ENCODE data around the gene KIAA0319L.
"Not testable (repeated sequence)": the region's sequence is repeated elsewhere in the genome, so short reads cannot be mapped to it uniquely, and the experiment has no call there.

Gene KIAA0319L

DNA sequence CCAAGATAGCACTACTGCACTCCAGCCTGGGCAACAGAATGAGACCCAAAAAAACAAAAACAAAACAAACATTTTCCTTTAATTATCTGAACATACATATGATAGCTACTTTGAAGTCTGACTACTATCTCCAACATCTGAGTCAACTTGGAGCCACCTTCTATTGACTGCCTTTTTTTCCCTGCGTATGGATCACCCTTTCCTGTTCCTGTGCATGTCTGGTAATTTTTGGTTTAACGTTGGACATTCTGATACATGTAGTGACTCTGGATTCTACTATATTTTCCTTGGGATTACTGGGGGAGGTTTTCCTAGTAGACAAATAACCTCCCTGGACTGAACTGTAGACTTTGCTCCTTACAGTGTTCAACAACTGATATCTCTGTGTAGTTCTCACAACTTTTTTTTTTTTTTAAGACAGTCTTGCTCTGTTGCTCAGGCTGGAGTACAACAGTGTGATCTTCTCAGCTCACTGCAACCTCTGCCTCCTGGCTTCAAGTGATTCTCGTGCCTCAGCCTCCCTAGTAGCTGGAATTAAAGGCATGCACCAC lies 70.3 kb downstream of the KIAA0319L start:
- no peak for DNase-seq (ENCODE audit: low read depth)

DNA sequence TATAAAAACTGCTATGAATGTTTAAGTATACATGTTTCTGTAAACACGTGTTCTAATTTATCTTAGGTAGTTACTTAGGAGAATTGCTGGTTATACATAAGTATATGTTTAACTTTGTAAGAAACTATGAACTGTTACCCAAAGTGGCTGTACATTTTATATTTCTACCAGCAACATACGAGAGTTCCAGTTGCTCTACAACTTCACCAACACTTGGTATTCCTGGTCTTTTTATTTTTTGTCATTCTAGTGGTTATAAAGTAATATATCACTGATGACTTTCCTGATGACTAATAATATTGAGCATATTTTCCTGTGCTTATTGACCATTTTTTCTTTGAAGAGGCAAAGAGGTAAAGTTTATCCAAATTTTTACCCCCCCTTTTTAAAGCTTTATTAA lies 76.0 kb downstream of the KIAA0319L start:
- DNase-seq (ENCODE audit: low read depth) = no peak

DNA sequence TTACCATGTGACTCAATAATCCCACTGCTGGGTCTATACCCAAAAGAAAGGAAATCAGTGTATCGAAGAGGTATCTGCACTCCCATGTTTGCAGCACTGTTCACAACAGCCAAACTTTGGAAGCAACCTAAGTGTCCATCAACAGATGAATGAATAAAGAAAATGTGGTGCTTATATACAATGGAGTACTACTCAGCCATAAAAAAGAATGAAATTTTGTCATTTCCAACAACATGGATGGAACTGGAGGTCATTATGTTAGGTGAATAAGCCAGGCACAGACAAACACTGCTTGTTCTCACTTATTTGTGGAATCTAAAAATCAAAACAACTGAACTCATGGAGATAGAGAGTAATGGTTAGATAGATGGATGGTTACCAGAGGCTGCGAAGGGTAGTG lies 79.3 kb downstream of the KIAA0319L start:
- DNase-seq (ENCODE audit: low read depth) = no peak

DNA sequence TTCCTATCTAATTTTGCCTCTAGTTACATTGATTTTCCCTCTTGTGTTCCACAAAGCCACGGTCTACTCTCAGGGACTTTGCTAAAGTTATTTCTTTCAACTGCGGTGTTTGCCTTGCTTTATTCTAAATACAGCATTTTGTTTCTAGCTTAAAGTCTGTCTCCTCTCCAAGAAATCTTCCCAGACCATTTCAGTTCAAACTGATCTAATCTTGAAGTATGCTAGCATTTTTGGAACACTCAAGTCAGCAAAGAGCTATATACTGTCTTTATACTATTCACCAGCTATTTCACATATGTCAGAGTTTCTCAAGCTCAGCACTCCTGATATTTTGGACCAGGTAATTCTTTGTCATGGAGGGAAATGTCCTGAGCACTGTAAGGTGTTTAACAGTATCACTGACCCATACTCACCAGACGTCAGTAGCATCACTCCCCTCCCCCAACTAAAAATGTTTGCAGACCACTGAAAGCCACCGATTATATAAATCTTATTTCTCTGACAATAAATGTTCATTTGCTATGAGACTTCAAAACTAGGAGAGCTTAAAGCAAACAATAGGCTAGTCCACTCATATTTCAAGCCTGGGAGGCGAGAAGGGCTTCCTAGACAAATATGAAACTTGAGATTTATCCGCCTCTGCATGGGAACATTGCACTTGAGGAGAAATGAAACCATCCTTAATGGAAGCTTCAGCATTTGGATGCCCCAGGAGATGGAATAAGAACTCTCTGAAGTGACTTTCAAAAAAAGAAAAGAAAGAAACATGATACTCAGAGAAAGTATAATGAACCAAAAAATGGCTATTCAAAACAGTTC lies 81.1 kb downstream of the KIAA0319L start:
- DNase-seq (ENCODE audit: low read depth) = peak; percentile 48

DNA sequence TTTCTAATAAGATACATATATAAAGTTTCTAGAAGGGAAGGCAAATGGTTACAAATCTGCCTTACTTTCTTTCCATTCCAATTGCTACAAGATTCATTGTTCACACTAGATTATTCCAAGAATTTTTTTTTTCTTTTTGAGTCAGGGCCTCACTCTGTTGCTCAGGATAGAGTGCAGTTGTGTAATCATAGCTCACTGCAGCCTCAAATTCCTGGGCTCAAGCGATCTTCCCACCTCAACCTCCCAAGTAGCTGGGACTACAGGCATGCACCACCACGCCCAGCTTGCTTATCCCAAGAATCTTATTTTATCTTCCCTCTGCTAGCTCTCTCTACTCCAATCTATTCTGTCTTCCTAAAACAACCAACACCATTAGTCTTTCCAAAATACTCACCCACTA lies 81.8 kb downstream of the KIAA0319L start:
- DNase-seq (ENCODE audit: low read depth) = peak; percentile 27

DNA sequence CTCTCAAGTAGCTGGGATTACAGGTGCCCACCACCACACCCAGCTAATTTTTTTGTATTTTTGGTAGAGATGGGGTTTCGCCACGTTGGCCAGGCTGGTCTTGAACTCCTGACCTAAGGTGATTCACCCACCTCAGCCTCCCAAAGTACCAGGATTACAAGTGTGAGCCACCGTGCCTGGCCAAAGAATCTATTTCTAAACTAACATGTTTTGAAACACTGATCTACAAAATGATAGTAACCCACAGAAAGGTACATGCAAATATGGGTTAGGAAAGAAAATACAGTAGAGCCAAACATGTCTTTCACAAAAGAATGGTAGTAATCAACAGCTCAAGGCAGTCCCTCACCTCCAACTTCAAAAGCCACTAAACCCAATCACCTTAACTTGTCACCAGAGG lies 84.0 kb downstream of the KIAA0319L start:
- not testable (repeated sequence) for DNase-seq (ENCODE audit: low read depth)

DNA sequence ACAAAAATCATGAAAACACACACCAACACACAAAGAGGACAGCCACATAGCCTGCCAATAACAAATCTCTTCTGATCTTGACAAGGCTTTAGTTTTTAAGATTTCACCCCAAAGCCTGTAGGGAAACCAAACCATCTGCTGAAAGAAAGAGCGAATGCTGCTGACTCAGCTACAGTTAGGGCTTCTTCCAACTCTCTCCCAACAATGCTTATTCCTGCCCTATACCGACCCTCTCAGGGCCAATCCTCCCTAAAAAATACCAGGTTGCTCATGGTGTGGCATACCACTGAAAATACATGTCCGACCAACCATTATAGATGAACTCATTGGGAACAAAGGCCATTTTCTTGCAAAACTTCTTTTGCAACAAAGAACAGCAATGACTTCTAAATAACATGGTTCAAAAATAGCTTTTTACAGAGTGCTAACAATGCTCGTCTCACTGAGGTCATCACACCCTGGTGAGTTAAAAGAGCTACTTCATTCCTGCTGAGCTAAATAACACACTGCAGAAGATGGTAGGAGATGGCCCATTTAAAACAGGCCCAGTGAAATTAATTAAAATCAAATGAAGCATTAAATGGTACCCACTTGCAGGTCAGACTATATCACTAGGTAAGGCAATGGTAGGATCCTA lies 86.1 kb downstream of the KIAA0319L start:
- DNase-seq (ENCODE audit: low read depth) = no peak

DNA sequence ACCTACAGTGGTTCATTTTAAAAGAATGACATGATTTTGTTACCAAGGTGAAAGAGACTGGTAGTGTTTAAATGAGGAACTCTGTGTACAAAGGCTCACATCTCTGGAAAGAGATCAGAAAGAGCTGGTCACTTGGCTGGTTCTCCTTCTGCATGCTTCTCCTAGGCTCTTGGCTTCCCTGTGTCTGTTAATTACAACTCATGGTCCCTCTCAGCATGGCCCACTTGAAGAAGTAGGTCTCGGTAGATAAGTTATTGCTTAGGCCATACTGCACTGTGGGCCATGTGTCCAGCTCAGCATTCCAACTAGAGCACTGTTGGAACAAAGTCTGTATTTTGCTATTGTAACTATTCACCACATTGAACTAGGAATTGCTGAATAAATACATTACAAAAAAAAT lies 91.1 kb downstream of the KIAA0319L start:
- no peak for DNase-seq (ENCODE audit: low read depth)

DNA sequence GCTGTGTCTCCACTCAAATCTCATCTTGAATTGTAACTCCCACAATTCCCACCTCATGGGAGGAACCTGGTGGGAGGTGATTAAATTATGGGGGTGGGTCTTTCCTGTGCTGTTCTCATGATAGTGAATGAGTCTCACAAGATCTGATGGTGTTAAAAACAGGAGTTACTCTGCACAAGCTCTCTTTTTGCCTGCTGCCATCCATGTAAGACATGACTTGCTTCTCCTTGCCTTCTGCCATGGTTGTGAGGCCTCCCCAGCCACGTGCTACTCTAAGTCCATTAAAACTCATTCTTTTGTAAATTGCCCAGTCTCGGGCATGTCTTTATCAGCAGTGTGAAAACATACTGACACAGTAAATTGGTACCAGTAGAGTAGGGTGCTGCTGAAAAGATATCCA lies 93.5 kb downstream of the KIAA0319L start:
- DNase-seq (ENCODE audit: low read depth) = not testable (repeated sequence)

DNA sequence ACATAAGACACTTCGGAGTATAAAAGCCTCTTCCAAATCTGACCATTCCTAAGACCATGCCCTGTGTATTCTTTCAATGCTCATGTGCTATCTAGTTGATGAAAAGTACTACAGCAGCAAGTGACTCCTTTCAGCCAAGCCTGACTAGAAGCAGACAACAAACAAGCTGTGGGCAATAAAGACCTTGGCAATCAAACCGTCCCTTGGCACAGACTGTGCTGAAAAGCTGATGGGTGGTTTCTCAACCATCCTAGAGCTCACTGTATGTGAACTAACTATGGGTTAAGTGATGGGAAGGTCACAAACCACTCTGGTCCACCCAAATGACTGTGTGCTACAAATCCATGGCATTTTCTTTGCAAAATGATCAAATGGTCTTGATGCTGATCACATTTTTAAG lies 94.0 kb downstream of the KIAA0319L start:
- no peak for DNase-seq (ENCODE audit: low read depth)

DNA sequence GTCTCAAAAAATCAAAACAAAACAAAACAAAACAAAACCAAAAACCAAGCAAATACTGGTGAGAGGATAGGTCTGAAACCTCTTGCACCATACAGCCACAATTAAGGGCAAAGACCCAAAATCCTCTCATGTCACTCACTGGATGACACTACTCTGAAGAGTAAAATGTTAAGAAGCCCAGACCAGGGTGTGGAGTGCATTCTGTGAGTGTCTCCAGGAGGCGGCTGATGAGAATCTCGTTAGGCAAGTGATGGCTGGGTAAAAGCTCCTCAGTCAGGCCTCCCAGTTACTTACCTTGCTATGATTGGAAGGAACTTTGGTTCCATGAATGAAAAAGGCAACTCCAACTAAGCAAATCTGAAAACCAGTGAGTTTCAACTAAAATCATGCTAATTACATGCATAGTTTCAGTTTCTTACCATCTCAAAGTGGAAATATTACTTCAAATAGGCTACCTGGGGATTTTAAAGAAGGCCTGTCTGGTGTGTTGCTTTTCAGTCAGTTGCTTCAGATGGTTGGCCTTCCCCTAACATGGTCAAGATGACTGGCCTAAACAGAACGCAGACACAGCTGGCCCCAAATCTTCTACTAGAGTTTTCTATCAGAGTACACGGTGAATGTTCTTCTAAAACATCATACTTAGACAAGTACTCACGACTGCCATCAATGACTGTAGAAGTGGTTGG lies 95.1 kb downstream of the KIAA0319L start:
- DNase-seq (ENCODE audit: low read depth) = no peak

DNA sequence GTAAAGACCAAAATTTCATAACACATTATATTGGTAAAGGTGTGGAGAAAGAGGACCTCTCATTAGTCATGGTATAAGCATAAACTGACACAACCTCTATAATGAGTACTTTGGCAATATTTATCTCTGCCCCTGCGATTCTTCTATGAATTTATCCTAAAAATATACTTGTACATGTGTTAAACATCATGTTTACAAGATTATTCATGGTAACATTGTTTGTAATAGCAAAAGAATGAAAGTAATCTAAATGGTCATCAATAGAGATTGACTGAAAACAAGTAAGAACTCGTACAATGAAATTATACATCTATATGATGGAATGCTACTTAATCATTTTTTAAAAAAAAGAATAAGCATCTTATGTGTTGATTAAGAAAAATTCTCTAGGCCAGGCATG lies 96.4 kb downstream of the KIAA0319L start:
- no peak for DNase-seq (ENCODE audit: low read depth)

DNA sequence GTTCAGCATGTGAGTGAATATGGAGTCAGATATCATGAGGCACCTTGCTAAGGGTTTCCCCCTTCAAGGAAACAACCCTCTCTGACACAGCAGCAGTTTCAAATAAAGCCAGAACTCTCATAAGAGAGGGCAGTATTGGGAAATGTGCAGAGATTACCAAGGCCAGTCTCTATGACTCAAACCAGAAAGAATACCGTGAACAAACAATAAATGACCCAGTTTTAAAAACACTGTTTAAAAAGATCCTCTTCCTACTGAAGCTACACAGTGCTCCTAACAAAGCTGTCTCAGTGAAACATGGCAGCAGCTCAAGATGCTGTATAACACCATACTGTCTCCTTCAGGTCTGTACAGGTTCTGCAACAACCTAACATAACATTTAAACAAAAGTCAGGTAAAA lies 102.6 kb downstream of the KIAA0319L start:
- DNase-seq (ENCODE audit: low read depth) = peak; percentile 97

DNA sequence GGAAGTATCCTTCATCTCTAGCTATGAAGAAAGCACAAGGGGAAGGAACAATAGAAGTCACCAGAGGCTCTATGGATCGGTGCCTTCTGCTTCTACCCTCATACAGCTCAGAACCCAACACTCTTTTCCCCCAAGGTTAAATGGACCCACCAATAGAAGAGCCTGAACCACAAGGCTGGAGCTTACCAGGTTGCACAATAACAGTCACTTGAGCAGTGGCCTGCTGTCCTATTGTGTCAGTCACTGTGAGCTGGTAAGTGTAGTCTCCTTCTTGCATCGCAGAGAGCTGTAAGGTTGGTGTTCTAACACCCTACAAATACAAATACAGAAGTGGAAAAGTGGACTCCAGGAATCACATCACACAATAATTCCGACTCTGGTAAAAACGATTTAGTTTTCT lies 103.0 kb downstream of the KIAA0319L start:
- no peak for DNase-seq (ENCODE audit: low read depth)

DNA sequence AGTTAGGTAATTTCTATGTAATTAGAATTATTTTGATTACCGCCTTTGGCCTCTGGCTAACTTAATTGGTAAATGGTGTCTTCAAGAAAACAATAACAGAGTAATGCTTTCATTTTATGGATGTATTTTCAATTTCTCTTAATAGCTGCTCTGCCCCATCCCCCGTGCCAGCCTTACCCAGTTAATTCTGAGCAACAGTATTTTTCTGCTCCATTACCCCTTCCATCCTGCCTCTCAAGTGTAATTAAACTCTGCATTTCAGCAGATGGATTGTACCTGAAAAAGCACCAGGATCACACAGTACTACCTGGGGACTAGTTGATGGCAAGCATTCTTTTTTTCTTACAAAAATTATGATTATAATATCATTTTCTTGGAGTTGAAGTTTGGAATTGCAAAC lies 104.2 kb downstream of the KIAA0319L start:
- no peak for DNase-seq (ENCODE audit: low read depth)

DNA sequence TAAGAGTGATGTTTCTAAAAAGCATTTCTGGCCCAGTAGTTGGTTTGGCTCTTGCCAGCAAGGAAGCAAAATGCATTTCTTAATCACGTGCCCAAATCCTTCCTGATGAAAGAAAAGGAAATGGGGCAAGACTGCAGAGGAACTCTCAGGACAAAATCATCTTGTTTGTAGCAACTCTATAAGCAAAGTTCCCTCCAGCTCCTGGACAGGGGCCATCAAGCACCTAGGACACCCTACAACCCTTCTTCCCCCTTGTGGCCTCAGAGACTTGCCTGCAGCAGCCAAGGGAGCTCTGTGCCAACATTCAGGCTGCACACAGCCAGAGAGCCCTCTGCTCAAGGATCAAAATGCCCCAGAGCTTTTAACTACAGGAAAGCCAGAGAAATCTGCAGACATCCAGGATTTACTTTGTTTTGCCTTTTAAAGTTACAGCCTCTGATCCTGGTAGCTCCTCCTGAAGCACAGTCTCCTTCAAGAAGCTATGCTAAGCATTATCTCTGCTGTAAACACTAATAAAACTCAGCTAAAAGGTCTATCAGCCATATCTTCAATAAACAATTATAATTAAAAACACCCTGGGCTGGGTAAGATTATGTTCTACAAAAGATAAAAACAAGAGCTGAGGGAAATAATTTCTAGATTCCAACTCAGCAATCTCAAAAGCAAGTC lies 105.0 kb downstream of the KIAA0319L start:
- peak; percentile 76 for DNase-seq (ENCODE audit: low read depth)

DNA sequence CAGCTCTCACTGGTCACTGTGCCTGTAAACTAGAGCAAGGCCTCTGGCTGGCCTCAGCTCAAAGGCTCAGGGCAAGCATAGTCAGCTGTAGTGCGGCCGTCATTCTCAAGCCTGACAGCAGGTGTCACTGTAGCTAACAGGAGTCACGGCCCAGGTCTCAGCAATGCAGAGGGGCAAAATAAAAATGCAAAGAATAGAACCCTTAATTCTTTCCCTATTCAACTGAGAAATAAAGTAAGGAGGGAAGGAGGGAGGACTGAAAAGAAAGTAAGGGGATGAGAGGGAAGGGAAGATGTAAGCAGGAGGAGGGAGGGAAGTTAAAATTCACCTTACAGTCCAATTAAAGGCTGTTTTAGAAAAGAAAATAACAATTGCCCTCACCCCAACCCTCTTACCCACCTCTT lies 106.1 kb downstream of the KIAA0319L start:
- DNase-seq (ENCODE audit: low read depth) = peak; percentile 79

DNA sequence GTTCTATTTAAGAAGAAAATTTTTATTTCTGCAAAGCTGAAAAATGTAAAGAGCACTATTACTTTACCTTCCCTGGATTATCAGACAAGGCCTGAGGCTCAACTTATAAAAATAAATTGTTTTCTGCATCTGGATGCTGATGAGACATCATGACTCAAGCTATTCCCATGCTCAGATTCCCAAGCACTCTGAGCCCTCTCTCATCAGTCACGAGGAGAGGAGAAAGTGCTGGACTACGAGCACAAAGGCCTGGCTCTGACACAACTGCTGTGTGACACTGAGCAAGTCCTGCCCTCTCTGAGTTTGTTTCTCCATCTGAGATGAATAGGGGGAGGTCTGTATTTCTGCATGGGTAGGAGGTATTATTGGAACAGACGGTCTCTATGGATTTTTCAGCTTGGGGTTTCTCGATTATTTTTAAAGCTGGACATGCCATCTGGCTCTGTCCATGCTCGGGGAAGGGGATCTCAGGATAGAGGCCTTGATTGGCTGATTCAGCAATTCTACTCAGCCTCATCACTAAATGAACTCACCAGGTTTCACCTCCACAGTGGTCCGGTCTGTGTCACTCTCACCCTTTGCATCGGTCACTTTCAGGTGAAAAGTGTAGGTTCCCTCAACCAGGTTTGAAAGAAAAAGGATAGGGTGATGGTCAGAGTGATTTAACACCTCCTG lies 107.7 kb downstream of the KIAA0319L start:
- DNase-seq (ENCODE audit: low read depth) = peak; percentile 97

DNA sequence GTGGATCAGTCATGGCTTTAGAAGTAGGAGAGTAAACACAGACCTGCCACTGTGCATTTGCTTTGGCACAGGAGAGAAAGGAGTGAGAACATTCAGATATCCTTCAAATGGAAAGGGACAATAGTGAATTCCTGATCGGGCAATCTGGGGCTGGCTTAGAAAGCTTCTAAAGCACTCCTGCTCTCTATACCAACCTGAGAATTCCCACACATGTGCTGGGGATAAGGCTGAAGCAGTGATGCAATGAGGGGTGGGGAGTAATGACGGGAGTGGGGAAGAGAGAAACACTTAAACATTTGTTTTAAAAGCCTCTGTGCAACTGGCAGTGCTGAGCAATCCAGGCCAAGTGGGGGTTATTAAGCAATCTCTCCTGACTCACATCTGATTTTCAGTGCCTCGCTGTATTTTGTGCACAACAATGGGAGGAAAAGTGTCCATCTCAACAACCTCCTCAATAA lies 108.8 kb downstream of the KIAA0319L start:
- peak; percentile 98 for DNase-seq (ENCODE audit: low read depth)

DNA sequence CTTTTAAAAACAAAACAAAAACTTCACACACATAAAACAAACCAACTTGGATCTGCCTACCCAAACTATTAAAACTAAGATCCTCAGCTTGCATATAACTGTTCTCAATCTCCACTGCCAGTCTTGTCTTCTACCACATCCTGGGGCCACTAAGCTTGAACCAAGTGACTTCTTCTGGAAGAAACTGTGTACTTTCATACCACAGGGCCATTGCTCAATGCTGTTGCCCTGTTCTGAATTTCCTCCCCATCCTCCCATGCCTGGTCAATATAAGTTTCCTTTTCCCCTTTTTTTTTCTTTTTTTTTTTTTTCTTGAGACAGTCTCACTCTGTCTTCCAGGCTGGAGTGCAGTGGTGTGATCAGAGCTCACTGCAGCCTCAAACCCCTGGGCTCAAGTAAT lies 109.9 kb downstream of the KIAA0319L start:
- DNase-seq (ENCODE audit: low read depth) = no peak

DNA sequence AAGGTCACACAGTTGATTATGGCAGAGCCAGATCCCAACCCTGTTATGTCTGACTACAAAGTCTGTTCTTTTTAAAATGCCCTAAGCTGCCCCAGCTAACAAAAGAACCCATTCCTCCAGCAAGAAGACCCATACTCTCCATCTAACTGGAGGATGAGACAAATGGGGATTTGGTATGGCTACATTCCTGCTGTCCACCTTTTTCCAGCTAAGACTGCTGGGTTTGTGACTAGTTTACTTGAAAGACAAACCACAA lies 112.8 kb downstream of the KIAA0319L start:
- no peak for DNase-seq (ENCODE audit: low read depth)

All from iris pigment epithelial cell (primary cell).